ENCODE results near the gene TNFSF11.

Gene TNFSF11

DNA sequence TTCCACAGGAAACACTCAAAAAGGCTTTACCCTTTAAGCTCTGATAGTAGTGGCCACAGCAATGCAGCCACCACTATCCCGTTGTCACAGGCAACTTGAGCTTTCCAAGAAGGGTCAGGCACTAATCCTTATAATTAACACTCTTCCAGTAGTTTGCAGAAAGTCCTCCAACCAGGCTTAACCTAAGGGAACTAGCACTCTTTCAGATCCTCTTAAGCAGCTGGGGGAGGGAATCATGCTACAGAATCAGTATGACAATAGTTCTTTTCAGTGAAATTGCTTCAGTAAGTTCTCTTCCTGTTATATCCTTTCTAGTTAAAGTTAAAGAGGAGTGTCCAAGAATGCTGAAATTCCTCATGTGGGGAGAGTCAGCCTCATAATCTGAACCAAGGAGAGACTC, 82.2 kb downstream of the TNFSF11 start:
- DNase-seq, result no peak

DNA sequence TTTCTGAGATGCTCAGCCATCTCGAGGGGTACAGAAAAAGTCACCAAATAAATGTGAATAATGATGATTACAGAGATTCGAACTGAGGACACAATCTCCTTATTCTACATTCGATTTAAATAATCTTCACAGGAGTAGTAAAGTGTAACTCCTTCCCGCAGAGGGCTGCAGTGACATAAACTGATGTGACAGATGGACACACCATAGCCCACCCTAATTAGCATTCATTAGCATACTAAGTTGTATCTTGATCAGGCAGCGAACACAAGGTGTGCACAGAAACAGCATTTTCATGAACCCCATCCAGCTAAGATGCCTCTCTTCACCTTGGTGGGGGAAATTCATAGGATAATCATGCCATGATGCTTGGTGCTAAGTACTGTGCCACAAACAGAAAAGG, 83.0 kb downstream of the TNFSF11 start:
- DNase-seq, result no peak

Measured in activated gamma-delta T cell treated with Interleukin-2 at 50 U/mL for 16 hours (primary cell).